GM03348 (cell line): Measurements from ENCODE around the gene ALPP.
"Not testable (repeated sequence)": the region's sequence is repeated elsewhere in the genome, so short reads cannot be mapped to it uniquely, and the experiment has no call there.

Experiments used
- DNase-seq: peaks from one replicate; pipeline ENCODE4 v3.0.0; 2012; ENCODE audit warnings: low spot score

Gene ALPP

GRCh38 chr2:232363784-232364615, 14.6 kb upstream of the ALPP start:
- DNase-seq, result no peak

GRCh38 chr2:232364806-232365594, 13.6 kb upstream of the ALPP start:
- DNase-seq, result not testable (repeated sequence)

GRCh38 chr2:232365621-232366321, 12.8 kb upstream of the ALPP start:
- DNase-seq, result peak; percentile 55

- not testable (repeated sequence) for DNase-seq
These were observed 12.1 kb upstream of the ALPP start for GRCh38 chr2:232366461-232366860.

GRCh38 chr2:232367016-232367415, 11.5 kb upstream of the ALPP start:
- DNase-seq, result no peak

GRCh38 chr2:232367591-232368233, 10.8 kb upstream of the ALPP start:
- no peak for DNase-seq

- DNase-seq, result no peak
These were observed 10.2 kb upstream of the ALPP start for GRCh38 chr2:232368311-232368731.

- DNase-seq, result no peak
These were observed 9.2 kb upstream of the ALPP start for GRCh38 chr2:232369126-232369951.

- DNase-seq, result not testable (repeated sequence)
These were observed 8.5 kb upstream of the ALPP start for GRCh38 chr2:232370007-232370406.

GRCh38 chr2:232372231-232373208, 6.0 kb upstream of the ALPP start:
- no peak for DNase-seq

- no peak for DNase-seq
These were observed 4.2 kb upstream of the ALPP start for GRCh38 chr2:232374356-232374755.

GRCh38 chr2:232375164-232375563, 3.4 kb upstream of the ALPP start:
- DNase-seq, result no peak

GRCh38 chr2:232376260-232376659, 2.3 kb upstream of the ALPP start:
- no peak for DNase-seq

- DNase-seq, result no peak
These were observed 1.8 kb upstream of the ALPP start for GRCh38 chr2:232376713-232377112.

GRCh38 chr2:232377319-232377718, 1.2 kb upstream of the ALPP start:
- no peak for DNase-seq

GRCh38 chr2:232377841-232378734, 463 bp upstream of the ALPP start:
- DNase-seq, result no peak

- not testable (repeated sequence) for DNase-seq
These were observed 1.3 kb downstream of the ALPP start for GRCh38 chr2:232379610-232380590.
